PFSK-1 (cell line): ENCODE data around the gene LINGO4.

Experiments used
- POLR2AphosphoS5 ChIP-seq: IDR thresholded peaks from 2 replicates; pipeline ENCODE4 v1.6.1; 2012; ENCODE audit warnings: low read depth, mild to moderate bottlenecking, control low read depth, low read length, moderate library complexity
- REST ChIP-seq, 2 experiments: IDR thresholded peaks; 2 replicates each; pipeline versions ENCODE4 v1.6.1 to v1.8.0; 2011 to 2012; ENCODE audit warnings: low read depth in 2 of 2, low read length in 2 of 2, control low read depth in 1 of 2, inconsistent platforms in 1 of 2, mild to moderate bottlenecking in 1 of 2, moderate library complexity in 1 of 2; ENCODE audit not compliant: insufficient read depth in 1 of 2
- TAF1 ChIP-seq: IDR thresholded peaks from 2 replicates; pipeline ENCODE4 v1.6.1; 2012; ENCODE audit warnings: low read length, control low read depth, borderline replicate concordance; ENCODE audit not compliant: insufficient read depth

- TF ChIP-seq TAF1 (no peak), POLR2AphosphoS5 (no peak), REST (IDR thresholded peaks at IDR 0.05; ENCODE audit: insufficient read depth in 1 of 2, low read depth in 2 of 2, low read length in 2 of 2) (no peak)
Measured at GRCh38 chr1:151840421-151840820, 35.2 kb upstream of the LINGO4 start.
